ENCODE results near the gene PREX1.

PREX1 gene

DNA sequence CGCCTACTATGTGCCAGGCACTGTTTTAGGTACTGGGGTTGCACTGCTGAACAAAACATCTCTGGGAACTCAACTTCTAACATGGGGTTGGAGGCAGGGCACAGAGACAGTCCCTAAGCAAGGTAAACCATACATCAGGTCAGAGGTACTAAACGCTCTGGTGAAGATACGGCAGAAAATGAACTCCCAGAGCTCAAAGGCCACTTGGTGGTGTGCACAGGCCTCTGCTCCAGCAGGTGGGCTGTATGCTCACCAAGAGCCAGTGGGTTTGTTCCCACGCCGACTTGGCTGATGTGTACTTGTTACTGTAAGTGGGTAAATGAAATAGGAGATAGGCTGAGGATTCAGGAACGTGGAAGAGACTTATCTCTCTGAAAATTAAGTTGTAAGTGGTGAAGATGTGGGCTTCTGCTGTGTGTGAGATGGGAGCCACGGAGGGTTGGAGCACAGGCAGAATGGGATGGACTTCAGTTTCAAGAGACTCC, 133.4 kb downstream of the PREX1 start:
- DNase-seq = no peak

DNA sequence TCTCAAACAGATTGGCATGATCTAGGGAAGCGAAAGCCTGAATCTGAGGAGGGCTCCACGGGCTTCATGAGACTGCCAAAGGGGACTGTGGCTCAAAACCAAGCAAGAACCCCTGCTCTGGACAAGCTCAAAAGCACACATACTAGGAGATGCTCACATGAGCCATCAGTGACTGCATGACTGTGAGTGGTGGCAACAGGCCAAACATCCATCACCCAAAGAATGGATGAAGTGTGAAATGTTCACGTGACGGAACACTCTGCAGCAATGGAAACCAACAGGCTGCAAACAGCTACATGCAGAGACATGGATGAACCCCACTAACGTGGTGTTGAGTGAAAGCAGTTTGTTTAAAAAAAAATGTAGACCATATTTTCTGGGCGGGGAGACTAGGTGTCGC, 136.3 kb downstream of the PREX1 start:
- DNase-seq = no peak

DNA sequence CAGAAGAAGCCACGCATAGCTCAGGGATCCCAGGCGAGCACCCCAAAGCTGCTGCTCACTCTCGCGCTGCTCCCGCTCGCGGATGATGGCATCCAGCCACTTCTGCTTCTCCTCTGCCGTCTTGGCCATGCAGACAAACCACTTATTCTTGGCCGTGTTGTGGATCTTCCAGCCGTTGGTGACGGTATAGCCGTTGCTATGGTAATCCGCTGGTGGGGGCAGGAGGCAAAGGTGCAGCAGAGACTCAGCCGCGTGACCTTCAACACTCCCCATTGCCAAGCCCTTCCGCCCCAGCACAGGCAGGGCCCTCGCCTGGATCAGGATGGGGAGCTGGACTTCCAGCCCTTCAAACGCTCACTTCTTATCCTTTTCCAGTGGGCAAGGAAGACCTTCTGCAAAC, 136.9 kb downstream of the PREX1 start:
- peak; percentile 72 to 74 for DNase-seq

DNA sequence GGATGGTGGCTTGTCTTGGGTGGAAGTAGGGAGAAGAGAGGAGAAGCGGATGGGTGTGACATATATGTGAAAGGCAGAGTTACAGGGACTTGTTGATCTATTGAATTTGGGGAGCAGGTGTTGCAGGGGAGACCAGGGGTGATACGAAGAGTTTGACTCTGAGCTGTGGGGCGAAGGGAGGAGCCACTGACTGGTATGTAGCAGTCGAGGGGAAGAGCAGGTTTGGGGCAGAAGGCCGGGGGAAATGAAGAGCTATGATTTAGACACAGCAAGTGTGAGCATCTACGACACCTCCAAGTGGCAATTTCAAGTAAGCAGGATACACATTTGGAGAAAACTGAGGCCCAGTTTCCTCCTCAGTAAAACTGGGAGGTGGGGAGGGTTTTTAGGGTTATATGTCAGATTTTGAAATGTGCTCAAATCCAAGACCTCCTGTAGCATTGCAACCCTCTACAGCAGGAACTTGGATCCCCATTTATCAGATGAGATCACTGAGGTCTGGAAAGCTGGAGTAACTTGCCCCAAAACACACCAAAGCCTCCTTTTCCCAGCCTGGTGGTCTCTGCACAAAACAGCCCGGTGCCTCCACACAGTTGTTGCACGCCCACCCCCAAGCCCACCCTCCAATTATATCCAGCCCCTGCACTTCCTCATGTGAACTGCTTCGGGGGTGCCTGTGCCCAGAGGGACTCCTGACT, 137.8 kb downstream of the PREX1 start:
- no peak for DNase-seq

DNA sequence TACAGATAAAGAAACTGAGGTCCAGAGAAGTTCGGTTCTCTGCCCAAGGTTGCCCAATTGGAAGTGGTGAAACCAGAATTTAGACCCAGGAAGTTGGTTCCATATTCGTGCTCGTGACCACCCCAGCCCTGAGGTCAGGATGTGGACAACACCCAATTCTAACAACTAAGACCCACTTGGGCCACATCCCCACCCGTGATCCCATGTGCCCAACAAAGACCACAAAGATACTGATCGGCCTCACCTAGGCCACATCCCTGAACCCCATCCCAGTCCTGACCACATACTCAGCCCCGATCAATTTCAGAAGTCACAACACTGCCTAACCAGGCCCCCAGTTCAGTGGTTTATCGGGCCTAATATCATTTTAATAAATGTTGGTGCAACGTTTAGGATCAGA, 138.4 kb downstream of the PREX1 start:
- no peak for DNase-seq

DNA sequence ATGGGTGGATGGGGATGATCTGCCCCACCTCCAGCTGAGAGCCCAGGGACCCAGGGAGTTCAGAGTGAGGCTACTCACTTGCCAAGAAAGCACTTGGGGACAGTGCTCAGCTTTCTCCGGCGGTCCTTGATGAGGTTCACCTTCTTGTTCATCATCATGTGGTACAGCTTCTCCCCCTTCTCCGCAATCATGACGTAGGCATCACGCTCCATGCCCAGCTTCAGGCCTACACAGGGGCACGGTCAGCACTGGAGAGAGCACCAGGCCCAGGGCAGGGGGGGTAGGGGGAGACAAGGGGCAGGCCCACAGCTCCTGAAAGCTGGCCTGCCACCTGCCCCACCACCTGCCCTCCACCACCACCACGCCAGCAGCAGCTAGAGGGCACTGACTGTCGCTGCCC, 139.2 kb downstream of the PREX1 start:
- no peak for DNase-seq

DNA sequence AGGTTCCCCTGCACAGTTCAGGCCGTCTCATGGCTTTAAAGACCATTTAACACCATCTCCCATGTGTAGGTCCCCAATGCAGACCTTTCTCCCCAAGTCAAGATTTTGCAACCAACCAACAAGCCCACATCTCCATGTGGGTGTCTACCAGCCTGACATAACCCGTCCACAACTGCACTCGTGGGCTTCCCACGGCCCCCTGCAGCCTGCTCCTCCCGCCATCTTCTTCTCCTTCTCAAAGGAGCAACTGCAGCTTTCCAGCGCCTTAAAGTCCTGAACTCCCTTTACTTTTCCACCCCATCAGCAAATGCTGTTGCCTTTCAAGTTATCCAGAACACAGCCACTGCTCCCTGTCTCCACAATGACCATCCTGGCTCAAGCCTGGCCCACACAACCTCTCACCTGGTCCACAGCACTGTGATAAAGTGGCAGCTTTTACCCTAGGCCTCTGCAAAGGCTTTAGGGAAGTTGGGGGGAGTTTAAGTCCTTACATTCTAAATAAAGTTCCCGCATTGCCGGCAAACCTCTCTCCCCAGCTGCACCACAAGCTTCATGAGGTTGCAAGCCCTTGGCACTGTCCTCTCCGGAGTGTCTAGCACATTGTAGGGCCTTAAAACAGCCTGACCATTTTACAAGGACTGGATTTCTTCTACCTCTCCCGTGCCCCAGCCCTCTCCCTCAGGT, 140.5 kb downstream of the PREX1 start:
- DNase-seq = peak; percentile 29 to 47

DNA sequence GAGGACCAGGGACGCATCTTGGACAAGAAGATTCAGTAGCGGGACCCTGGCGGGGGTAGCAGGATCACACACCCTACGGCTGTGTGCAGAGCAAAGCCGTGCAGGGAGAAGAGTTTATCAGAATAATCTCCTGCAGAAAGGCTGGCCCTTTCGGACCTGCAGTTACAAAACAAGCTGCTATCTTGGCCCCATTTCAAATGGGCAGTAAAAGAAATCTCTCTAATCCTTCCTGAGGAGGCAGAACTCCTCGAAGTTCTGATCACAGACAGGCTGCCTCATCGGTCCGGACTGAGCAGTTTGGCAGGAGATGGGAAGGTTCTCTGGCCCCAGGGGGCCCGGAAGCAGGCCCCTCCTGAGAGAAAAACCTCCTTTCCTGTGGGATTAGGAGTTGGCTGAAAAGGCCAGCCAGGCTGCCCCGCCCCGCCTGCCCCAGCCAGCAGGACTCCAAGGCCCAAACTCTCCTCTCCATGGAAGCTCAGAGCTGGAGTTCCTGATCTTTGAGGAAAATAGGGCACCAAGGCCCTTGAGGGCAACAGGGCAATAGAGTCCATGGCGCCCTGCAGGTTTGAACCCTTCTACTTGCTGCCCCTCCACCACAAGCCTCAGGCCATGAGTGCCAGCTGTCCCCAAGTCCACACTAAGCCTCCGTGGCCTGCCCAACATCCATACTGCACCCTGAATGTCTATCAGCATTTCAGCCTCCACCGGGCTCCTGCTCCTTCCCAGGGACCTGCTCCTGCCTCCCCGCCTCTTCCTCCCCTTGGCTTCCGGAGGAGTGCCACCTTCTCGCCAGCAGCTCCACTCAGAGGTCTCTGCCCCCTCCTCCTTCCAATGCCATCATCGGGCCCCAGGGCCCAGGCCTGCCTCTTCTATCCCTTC, 141.3 kb downstream of the PREX1 start:
- DNase-seq = no peak

DNA sequence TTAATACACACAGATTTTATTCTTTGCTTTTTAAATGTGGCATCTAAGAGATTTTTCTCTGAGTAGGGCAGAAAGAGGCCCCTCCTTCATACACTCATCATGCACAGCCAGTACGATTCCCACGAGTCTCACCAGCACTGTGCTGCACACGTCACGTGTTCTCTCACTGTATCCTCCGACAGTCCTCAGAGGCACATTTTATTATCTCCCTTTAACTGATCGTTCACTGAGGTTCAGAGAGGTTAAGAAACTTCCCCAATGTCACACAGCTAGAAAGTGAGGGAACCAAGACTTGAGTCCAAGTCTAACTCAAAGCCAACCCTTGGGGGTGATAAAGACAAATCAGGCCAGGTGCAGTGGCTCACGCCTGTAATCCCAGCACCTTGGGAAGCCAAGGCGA, 142.5 kb downstream of the PREX1 start:
- no peak for DNase-seq

DNA sequence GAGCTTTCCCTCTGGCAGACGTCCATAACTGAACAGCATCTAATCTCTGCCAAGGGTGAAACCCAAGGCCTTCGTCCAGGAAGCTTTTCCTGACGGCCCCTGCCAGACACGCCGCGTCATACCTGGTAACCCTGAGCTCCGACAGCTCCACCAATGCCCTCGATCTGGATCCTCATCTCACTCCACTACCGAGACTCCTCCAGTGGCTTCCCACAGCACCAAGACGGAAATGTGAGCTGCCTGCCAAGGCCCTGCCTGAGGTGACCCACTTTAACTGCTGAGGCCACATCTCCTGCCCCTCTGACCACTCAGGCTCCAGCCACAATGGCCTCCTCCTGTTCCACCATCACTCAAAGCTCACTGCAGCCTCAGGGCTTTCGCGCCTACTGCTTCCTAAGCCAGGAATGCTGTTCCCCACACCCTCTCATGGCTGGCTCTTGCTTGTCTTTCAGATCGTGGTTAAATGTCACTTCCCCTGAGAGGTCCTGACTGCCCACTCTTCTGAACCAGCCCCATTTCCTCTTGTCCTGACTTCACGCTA, 143.2 kb downstream of the PREX1 start:
- DNase-seq = peak; percentile 28 to 64

DNA sequence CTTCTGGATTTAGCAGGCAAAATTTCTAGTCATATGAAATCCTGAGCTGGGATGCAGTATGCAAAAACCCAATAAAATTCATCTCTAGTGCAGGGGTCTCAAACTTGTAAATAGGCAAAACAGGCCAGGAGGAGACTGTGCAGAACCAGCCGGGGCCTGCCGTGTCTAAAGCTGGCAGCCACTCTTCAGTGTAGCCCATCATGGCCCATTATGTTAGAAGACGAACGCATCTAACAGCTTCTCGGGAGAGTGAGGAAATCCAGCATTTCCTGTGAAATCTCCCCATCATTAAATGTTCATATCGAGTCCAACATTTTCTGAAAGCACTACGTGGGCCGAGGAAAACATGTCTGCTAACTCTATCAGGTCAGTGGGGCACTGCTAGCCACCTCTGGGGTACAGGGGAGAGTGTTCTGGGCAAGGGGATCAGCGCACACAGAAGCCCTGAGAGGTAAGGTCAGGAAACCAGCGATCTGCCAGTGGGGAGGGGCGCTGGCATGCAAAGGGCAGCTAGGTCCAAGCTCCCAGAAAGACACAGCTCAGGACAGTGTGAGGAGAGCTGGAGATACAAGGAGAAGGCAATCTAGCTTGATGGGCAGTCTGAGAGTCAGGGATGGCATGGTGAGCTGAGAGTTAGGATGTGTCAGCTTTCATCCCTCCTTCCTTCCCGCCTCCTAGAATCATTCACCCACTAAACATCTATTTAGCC, 144.2 kb downstream of the PREX1 start:
- DNase-seq = no peak

DNA sequence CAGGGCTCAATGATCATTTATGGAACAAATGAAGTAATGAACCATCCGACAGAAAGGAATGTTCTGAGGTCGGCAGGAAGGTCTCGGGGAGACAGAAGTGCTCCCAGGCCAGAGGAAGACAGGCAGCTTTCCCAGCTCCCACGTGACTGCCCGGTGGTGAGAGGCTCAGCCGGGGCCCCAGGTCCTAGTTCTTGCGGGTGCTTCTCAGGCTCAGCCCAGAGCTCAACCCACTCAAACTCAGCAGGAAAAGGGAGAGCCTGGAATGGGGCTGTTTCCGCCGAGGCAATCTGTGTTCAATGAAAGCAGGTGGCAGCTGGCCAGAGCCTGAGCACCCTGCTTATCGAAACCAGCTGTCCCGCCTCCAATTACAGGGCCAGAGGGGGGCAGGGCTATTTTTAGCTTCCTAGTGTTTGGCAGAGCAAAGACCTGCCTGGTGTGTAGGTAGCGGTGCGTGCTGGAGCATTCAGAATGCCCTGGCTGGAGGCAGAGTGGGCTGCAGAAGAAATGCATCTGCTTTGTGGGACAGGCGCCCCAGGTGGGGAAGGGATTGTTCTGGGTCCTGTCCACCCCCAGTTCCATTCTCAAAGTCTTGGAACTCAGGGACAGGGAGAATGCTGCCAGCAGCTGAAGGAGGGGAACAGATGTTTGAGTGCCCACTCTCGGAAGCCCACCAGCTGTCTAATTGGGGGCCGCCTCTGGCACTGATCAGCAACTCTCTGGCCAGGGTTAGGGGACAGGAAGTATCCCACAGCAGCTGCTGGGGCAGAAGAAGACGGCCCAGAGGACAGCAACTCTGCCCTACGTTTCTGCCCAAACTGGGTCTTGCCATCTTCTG, 145.1 kb downstream of the PREX1 start:
- DNase-seq = peak; percentile 63 to 64

DNA sequence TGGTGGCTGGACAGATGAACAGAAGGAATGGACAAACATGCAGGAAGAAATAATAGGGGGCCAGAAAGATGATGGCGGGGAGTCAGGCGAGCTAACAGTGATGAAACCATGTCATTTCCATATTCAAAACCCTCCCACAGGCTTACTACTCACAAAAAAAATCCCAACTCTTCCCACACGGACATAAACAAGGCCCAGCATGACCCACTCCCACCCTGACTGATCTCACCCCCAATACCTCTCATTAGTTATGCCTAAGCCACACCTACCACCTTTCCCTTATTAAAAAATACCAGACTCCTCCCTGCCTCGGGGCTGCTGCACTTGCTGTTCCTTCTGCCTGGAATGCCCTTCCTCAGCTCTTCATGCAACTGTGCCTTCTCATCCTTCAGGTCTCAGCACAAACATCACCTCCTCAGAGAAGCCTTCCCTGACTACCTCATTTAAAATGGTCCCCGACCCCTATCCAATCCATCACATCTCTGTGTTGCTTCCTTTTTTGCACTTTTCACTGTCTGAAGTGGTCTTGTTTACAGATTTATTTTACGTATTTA, 145.8 kb downstream of the PREX1 start:
- no peak for DNase-seq

DNA sequence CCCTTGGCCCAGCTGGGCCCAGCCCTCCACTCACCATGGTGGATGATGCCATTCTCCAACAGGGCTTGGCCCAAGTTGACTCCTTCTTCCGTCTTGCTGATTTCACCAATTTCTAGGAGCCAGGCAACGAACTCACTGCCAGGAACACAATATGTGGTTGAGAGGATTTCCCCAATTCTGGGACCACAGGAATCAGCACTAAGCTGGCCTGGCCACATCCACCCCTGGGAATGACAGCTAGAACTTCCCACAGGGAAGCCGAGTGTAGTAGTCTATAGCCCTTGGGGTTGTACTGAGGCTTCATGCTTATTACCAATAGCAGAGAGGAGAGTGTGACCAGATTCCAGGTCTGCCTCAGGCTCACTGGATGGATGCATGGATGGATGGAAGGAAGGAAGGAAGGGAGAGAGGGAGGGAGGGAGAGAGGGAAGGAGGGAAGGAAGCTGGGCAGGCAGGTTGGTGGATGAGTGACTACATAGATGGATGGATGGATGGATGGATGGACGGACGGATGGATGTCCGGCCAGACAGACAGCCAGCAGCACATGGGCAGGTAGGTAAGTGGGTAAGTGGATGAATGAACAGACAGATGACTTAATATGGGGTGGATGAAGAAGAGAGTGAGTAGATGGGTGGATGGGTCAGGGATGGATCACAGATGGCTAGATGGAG, 146.5 kb downstream of the PREX1 start:
- no peak for DNase-seq

DNA sequence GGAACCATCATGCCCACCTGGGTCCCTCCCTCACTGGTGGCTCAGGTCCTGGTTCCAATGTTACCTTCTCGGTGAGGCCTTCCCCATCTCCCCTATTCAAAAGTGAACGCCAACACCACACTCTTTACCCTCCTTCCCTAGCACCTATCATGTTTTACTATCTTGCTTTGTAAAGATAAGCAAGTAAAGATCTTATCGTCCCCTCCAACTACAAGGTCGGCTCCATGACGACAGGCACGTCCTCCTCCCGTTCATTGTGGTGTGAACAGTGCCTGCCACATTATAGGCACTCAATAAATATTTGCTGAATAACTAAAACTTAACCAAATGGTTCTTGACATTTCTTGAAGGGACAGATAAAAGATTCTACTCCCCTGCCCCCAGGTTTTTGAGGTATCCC, 147.1 kb downstream of the PREX1 start:
- DNase-seq = no peak

DNA sequence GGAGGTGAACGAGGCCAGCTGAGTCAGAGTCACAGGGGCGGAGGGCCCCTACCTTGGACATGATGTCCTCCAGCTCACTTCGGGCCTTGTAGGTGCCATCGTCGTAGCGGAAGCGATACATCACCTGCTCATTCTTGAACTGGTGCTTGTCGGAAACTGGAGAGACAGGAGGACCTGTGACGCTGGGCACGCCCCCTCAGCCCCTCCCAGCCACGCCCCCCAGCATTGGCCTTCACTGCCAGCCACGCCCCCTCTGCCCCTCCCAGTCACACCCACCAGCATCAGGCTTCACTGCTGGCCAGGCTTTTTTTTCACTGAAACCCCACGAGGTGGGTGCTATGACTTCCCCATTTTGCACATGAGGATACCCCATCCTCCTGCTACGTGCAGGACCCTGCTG, 148.2 kb downstream of the PREX1 start:
- peak in 1 of 2 experiments; percentile 9 for DNase-seq

DNA sequence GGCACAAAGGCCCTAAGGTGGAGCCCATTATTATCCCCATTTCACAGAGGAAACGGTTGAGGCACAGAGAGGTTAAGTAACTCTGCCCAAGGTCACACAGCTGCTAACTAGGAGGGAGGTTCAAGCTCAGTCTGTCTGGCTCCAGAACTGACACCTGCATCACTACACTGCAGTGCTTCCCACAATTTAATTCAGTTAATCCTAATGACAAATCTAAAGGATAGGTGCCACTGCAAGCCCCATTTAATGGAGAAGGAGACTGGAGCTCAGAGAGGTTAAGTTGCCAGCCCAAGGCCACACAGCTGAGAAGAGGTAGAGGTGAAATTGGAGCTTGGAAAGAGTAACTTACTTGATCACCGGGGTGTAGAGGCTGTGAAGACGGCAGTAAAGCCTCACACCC, 148.8 kb downstream of the PREX1 start:
- DNase-seq = no peak

DNA sequence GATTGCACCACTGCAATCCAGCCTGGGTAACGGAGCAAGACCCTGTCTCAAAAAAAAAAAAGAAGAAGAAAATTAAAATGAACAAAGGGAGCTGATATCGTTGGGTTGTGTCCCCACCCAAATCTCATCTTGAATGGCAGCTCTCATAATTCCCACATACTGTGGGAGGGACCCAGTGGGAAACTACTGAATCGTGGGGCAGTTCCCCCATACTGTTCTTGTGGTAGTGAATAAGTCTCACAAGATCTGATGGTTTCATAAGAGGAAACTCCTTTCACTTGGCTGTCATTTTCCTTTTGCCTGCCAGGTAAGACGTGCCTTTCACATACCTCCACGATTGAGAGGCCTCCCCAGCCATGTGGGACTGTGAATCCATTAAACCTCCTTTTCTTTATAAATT, 149.4 kb downstream of the PREX1 start:
- no peak for DNase-seq

DNA sequence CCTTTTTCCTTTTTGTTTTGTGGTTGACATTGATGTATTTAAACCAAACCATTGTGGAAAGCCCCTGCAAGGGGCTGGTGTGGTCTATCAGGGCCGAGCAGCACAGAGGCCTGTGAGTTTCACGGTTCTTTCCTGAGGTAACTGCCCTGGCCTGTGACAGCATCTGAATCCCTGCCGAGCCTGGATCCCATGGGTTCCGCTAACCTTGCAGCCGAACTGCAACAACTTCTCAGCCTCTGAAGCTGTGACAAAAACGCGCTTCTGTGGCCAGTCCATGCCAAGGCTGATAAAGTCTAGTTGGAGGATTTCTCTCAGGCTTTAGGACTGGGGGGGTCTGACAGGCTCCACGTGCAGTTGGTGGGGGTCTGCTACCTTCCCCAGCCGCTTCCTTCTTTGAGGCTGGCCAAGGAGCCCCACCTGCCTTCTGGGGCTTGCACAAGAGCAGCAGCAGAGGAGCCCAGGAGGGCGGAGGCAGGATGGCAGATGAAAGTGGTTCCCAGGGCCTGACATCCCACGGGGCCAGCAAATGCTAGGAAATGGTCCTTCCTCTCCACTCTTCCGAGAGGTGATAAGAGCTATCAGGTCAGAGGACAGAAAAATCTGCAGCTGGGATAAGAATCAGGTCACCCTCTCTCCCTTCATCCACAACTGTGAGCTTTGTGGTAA, 150.9 kb downstream of the PREX1 start:
- DNase-seq = no peak

DNA sequence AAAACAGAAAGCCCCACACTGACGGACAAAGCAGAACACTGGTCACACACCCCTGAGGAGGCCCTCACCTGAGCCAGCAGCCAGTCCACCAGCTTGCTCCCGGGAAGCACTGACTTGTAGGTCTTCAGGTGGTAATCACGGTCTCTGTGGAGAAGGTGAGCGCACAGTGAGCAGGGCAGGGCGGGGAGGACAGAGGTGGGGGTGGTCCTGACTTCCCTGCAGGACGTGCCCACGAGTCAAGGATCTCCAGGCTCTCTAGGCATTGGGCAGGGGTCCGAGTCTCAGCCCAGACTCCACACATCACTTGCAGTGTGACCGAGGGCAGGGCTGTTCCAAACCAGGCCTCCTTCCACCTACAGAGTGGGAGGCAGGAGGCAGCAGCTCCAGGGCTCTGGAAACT, 151.7 kb downstream of the PREX1 start:
- DNase-seq = no peak

All from Kasumi-1 (cell line).